NCI-H748 treated with DMSO at 0.1 percent for 48 hours (cell line): ENCODE results near the gene RPRML.
"Not testable (repeated sequence)": the region's sequence is repeated elsewhere in the genome, so short reads cannot be mapped to it uniquely, and the experiment has no call there.

Source experiments
- DNase-seq: peaks from one replicate; lab custom pipeline; 2025; lab: John Stamatoyannopoulos, UW

The RPRML gene

DNA sequence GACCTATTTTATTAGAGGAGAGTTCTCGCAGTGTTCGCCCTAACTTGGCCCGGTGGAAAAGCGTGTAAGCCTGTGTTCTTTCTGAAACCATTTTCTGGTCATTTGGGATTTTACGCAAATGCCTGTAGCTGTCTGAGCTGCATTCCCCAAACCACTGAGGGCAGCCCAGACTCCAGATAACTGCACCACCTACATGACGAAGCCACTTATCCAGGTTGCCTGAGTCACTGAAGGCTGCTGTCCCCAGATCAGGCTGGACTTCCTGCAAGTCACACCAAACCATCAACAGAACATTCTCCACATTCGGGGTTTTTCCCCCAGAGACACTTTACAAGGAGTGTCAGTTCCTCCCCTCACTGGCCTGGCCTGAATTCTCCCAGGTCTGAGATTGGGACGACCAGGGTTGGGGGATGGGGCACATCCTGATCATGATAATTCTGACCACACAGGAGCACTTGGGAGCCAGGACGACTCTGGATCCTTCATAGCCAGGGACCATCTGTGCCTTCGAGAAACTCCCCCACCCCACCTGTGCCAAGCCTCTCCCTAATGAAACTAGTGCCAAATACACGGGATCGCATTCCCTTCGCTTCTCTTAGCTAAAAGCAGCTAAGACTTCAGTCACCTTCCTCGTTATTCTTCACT, 2.3 kb downstream of the RPRML start:
- DNase-seq, result no peak

DNA sequence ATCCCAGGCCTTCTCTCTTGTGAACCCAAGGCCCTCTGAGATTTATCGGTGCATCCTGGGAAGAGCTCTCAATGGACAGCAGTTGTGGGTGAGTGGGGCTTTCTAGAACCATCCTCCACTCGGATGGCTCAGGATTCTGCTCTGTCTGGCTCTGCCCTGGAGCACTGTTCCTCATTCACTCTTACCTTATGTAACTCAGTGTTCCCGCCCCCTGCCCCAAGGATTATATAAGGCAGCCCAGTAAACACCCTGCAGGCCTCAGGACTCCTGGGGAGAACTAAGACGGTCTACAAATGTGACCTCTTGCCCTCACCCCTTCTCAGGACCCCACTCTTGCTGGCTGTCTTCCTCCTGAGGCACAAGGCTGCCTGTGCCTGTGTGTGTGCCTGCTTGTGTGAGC, 3.8 kb downstream of the RPRML start:
- no peak for DNase-seq

GRCh38 chr17:46974086-46974485, 5.0 kb downstream of the RPRML start:
- DNase-seq, result no peak

GRCh38 chr17:46972346-46972745, 6.7 kb downstream of the RPRML start:
- DNase-seq, result no peak

DNA sequence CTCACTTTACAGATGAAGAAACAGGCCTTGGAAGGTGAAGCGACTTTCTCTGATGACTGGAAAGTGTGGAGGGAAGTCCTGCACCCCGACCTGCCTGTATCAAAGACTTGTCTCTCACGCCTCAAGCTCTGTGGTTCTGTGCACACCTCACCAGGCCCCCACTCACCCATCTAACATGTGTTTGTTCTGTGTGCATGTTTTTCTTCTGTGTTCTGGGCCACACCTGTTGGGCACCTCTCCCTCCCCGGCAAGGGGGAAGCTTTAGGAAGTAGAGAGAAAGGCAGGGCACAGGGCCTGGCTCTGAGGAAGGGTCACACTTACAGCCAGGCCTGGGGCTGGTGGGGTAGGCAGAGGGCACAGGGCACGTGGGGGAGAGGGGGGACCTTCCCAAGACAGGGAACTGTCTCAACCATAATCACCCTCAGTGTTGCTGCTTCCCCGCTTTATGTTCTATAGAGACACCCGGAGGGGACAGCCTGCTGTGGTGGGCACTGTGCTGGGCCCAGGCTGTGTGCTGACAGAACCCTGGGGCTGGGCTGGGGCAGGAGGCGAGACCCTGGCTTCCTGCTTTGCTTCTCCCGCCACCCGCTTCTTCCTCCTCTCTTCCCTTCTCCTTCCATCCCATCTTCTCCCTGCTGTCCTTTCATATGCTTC, 7.3 kb downstream of the RPRML start:
- DNase-seq, result no peak

- DNase-seq, result no peak
Observed at GRCh38 chr17:46968896-46969295, 10.2 kb downstream of the RPRML start.

GRCh38 chr17:46968224-46968834, 10.7 kb downstream of the RPRML start:
- DNase-seq, result no peak

- no peak for DNase-seq
Observed at GRCh38 chr17:46964315-46965265, 14.5 kb downstream of the RPRML start.

DNA sequence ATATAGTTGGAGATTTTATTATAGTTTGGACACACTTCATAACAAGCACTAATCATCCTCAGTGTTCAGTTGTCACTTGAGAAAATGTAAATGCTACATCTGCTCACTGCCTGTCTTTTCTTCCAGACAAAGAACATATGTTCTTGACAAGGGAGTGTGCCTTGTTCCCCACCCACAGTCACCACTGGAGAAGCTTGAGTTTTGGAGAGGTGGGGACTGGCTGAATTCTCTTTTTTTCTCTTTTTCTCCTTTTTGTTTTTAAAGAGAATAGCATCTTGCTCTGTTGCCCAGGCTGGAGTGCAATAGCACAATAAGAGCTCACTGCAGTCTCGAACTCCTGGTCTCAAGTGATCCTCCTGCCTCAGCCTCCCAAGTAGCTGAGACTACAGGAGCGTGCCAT, 15.5 kb downstream of the RPRML start:
- no peak for DNase-seq

GRCh38 chr17:46962374-46962790, 16.7 kb downstream of the RPRML start:
- no peak for DNase-seq

GRCh38 chr17:46960152-46960551, 18.9 kb downstream of the RPRML start:
- DNase-seq, result no peak

- no peak for DNase-seq
Observed at GRCh38 chr17:46958041-46958591, 20.9 kb downstream of the RPRML start.

GRCh38 chr17:46953191-46953590, 25.9 kb downstream of the RPRML start:
- not testable (repeated sequence) for DNase-seq

DNA sequence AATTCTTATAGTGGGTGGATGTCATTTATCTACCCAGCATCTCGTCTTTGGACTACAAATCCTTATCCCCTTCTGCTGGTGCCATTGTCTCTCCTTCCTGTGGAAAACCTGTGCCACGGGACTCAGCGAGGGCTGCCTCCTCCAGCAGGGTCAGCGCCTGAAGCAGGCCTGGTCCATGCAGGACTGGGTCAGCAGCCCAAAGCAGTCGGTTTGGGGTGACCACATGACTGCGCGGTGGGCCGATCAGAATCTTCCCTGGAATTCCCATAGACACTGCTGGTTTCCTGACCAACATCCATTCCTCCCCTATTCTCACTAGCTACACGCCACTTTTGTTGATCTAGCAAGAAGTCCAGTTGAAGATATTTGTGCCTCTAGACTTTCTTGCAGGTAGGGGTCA, 26.9 kb downstream of the RPRML start:
- DNase-seq, result no peak

DNA sequence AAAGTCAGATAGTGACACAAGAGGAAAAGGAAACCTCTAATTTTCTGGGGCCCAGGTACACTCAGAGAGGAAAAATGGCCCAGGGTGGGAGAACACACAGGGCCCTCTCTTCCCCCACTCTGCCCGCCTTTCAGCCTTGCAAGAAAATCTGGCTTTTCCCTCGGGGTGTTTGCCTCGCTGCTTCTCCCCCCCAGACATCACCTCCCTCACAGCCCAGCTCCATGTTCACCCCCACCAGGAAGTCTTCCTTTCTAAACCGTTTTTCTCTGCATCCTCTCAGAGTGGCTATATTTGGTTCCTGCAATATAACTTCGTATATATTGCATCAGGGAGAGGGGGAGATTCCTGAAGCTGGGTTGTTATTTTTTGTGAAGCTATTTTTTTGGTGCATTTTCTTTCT, 27.3 kb downstream of the RPRML start:
- DNase-seq, result no peak

DNA sequence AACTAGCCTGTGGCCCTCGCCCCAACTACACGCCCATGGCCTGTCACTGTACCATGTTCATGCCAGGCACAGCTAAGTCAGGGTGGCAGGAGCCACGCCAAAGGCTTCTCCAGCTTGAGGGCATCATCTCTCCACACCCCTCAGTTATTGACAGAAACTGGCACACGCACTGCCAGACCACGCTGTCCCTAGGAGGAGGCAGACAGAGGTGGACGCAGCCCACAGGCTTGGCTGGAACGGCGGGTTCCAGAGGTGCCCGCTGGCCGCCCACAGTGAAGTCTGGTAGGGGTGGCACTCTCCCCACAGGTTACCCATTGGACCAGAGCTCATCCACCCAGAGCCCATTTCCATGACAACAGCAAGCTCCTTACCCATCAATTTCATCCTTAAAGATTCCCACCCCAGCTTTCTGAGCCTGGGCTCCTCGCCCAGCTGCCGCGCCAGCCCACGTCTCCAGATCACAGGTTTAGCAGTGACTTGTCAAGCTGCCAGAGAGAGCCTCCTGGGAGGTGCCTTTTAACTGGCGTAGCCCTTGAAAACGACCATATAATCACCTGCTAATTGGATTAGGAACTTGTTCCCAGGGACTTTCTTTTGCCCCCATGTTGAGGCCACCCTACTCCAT, 27.9 kb downstream of the RPRML start:
- DNase-seq, result no peak

- DNase-seq, result no peak
Observed at GRCh38 chr17:46950342-46950996, 28.6 kb downstream of the RPRML start.

DNA sequence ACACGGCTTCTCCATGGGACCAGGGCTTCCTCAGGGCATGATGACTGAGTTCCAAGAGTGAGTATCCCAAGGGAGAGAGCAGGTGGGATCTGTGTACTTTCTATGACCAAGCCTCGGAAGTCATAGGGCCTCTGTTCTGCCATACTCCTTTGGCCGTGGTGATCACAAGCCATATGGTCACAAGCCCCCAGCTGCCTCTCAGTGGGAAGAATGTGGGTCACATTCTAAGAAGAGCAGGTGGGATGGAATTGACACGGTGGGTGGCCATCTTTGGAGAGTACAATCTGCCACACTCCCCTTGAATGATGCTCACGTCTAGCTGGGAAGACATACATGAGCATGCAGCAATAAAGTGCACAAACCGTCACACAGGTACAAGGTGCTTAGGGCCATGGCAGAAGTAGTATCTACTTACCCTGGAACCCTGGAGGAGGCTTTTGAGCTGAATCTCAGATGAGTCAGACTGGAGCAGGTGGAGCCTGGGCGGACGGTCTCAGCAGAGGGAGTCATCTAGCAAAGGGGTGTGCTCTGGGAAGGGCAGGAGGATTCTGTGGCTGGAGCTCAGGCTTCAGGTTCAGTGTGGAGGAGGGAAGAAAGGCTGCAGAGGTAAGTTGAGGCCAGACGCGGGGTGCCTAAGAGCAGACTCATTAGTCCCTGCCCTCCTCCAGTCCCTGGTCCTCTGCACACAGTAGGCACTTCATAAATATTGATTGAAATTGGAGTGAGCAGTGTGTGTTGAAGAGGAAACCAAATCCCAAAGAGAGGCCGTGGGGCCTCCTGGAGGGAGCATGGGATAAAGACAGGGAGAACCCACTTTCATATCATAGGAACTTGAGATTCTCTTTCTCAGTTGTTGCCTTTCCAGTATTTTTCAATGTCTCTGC, 29.5 kb downstream of the RPRML start:
- DNase-seq, result no peak

DNA sequence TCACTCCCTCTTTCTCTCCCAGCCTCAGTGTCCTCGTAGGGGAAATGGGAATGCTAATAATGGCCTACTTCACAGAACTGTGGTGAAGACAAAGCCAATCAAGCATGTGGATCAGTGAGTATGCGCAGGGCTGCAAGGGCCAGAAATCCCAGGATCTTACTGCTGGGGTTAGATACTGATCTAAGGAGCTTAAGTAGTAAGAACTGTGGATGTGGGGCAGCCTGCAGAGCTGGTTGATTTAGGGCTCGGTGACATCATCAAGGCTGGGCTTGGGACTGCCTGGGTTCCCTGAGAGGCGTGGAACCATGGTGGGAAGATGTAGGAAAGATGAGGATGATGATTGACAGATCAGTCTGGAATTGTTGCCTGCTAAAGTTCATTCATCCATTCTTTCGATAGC, 30.5 kb downstream of the RPRML start:
- DNase-seq, result no peak

DNA sequence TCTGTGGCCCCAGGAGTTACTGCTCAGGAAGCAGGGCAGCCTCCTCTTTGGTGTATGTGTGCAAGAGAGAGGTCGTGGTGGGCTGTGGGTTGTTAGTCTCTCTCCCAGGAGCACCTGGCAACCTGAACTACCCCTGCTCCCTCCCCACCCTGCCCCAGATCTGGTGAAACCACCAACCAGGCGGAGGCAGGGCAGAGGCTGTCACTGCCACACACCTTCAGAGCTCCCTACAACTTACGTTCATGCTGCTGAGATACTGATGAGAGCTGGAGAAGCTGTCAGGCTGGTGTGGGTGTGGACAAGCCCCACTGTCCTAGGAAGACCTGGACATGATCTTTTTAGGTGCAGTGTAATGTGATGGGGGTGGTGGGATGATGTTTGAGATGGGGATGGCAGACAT, 31.8 kb downstream of the RPRML start:
- no peak for DNase-seq
